Activated CD4-positive, CD25-positive, alpha-beta regulatory T cell treated with anti-CD3 and anti-CD28 coated beads, Interleukin-2, amount 50 U/mL, for 24 hours (primary cell): ENCODE data around the gene SNX19.
A peak's percentile ranks its signal among the peaks of the same experiment; 100 is the strongest.
"Not testable (repeated sequence)": the region's sequence is repeated elsewhere in the genome, so short reads cannot be mapped to it uniquely, and the experiment has no call there.

Source experiments
- ATAC-seq, 2 donors: fragments of 150-1000 bp; cut with Tn5 transposase; one replicate each; pipeline ENCODE4 v1.10.0; 2021; ENCODE audit warnings: mild to moderate bottlenecking in 1 of 2, moderate library complexity in 1 of 2

Gene SNX19, protein sequence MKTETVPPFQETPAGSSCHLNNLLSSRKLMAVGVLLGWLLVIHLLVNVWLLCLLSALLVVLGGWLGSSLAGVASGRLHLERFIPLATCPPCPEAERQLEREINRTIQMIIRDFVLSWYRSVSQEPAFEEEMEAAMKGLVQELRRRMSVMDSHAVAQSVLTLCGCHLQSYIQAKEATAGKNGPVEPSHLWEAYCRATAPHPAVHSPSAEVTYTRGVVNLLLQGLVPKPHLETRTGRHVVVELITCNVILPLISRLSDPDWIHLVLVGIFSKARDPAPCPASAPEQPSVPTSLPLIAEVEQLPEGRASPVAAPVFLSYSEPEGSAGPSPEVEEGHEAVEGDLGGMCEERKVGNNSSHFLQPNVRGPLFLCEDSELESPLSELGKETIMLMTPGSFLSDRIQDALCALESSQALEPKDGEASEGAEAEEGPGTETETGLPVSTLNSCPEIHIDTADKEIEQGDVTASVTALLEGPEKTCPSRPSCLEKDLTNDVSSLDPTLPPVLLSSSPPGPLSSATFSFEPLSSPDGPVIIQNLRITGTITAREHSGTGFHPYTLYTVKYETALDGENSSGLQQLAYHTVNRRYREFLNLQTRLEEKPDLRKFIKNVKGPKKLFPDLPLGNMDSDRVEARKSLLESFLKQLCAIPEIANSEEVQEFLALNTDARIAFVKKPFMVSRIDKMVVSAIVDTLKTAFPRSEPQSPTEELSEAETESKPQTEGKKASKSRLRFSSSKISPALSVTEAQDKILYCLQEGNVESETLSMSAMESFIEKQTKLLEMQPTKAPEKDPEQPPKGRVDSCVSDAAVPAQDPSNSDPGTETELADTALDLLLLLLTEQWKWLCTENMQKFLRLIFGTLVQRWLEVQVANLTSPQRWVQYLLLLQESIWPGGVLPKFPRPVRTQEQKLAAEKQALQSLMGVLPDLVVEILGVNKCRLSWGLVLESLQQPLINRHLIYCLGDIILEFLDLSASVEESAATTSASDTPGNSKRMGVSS

DNA sequence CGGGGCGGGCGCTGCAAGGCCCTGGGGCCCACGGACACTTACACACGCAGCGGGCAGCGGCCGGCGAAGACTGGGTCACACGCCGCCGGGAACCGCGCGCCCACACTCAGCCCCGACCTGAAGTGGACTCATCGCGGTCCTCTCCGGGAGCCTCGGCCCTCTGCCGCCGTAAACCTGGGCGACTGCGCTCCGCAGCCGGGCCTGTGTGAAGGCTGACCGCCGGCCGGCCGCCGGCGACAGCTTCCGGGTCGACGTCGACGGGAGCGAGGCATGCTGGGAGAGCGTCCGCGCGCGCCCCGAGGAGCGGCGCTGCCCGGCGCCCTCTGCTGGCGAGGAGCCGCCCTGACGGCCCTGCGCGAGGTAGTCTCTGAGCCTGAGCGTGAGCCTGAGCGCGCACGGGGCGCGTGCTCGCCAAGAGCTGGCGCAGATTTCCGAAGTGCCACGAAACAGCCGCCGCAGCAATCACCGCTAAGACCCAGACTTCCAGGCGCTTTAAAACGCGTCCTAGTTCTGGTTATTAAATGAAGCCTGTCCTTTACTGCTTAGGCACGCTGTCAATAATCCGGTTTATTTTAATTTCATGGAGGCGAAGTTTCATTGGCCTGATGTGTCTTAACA, at the start of gene SNX19:
Gene SNX19 (minus strand): TSS at position 242 of the 618 bp plus-strand sequence. CDS start 540 bp downstream, outside the sequence.
- peak; percentile 100 for ATAC-seq

DNA sequence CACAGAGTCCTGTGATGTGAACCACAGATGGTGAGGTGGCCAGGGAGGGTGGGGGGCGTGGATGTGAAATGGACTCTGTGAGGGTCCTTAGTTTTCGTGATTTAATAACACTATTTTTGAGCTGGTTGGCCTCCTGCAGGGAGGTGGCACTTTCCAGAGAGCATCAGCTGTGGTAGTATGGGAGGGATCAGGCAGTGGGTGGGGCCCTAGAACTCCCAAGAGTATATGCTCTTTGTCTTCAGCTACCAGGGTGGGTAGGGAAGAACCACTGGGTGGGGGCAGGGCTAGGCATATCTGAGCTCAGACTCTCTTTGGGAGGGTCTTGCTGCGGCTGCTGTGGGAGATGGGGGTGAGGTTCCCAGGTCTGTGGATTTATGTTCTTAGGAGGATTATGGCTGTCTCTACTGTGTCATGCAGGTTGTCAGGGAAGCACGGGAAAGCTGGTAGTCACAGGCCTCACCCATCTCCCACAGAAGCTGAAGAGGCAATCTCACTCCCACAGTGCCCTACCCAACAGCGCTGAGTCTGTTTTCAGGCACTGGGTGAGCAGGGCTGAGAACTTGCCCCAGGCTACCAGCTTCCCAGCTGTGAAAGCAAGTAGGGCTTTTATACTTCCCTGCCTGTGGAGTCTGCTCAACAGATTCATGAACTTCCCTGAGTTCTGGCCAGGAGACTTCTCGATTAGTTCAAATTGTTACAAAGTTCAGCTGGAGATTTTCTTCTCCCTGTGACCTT, 47.9 kb upstream of the SNX19 start:
- no peak for ATAC-seq

DNA sequence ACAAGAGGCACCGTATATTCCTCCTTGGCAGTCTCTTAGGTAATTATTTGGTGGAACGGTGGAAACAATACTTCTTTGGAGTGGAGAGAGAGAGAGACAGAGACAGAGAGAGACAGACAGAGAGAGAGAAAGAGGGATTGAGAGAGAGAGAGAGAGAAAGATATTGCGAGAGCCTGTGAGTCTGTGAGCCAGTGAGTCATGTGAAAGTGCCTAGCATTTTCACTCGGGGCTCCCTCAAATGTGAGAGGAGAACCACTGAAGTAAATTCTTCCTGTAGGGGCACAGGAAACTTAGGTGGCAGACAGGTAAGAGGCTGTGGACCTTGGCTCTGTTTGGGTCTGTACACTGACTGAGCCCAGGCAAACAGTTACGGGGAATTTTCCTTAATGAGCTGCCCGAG, 31.6 kb upstream of the SNX19 start:
- no peak for ATAC-seq

DNA sequence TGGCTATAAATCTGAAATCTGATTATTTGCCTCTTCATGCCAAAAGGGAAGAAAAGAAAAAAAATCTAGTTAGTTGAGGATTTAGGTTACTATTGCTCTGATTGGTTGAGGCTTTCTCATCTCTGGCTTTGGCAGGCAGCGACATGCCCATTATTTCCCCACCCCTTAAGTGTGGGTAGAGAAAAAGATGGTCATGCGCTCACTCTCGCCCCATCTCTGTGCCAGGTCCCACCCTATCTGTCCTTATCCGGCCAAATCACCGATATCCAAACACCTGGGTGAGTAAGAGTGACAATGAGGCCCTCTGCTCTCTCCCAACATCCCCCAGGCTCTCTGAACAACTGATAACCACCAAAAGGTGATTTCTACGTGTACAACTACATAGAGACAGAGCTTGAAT, 31.2 kb upstream of the SNX19 start:
- ATAC-seq: no peak

DNA sequence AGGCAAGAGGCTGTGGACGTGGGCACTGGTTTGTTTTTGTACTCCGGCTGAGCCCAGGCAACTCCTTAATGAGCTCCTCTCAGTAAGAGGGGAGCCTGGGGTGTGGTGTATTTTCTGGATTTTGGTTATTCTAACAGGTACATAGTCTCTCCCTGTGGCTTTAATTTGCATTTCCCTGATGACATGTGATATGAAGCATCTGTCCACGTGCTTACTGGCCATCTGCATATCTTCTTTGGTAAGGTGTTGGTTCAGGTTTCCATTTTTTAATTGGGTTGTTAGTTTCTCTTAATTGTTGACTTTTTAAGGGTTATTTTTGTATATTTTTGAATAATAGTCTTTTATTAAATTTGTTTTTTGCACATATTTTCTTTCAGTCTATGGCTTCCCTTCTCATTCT, 30.8 kb upstream of the SNX19 start:
- ATAC-seq: no peak

DNA sequence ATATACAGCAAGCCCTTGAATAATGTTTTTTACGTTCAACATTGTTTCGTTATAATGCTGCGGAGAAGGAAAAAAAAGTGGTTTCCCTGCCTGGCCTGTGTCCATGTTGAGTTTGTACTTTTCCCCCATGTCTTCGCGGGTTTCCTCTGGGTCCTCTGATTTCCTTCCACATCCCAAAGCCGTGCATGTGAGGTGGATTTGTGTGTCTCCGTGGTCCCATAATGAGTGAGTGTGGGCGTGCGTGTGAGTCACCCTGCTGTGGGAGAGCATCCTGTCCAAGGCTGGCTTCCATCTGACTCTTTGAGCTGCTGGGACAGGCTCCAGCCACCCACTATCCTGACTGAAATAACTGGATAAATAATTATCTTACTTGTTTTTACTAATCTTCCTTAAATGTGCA, 29.6 kb upstream of the SNX19 start:
- no peak for ATAC-seq

DNA sequence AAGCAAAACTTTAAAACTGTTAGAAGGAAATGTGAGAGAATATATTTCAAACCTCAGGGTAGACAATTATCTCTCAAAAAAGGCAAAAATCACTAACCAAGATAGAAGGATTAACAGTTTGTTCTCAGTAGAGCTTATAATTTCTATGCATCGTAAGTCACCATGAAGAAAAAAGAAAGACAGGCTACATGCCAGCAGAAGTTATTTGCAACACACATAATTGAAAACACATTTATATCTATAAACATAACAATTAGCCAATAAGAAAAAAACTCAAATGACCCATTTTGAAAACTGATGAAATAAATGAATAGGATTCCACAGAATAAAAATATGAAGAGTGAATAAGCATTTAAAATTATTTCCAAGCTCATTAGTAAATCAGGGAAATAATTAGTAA, 24.4 kb upstream of the SNX19 start:
- ATAC-seq: no peak

DNA sequence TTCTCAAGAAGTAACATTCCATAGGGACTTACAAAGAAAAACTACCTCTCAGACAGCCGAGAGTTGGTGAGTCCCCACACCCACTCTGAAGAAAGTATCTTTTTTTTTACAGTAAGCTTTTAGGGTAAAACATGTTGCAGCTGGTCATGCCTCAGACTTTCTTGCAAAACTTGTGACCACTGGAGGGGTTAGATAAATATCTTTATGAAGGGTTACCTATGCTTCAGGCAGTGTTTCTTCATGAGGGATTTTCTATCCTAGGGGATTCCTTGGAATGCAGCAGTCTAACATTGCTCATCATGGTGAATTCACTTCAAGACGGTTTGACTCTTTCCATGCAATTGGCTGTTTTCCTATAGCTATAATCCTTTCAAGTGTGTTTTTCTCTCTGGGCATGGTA, 20.8 kb upstream of the SNX19 start:
- ATAC-seq: no peak

DNA sequence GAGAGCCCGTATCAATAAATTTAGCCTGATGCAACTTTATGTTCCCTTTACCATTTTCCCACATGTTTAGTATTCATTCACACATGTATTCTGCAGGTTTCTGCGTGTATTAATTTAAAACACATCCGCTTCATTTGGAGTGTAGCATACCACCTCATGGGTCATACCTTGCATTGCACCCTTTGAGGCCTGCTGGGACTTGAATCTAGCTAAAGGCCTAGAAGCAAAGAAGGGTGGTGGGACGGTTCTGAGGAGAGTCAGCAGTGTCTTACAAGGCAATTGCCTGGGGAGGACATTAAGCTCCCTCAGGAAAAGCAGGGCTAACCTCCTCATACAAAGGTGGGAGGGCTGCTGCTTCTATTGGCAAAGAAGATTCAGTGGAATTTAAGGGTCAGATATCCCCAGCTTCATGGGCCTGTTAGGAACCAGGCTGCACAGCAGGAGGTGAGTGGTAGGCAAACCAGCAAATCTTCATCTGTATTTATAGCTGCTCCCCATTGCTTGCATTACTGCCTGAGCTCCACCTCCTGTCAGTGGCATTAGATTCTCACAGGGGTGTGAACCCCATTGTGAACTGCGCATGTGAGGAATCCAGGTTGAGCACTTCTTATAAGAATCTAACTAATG, 15.9 kb upstream of the SNX19 start:
- no peak for ATAC-seq

DNA sequence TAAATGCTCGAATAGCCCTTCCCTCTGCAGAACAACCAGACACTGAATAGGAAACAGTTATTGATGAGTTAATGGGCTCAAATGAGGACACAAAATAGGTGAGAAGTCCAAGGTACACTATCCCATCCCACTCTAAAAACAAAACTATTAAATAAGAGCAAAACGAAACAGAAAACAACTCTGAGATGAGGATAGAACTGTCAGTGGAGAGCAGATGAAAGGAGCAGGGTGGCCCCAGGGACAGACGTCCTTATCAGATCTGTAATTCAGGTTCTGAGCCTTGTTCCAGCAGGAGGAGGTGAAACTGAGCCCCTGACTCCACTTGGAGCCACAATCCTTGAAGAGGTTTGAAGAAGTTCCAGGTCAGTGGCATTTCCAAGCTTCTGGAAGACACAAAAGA, 8.5 kb upstream of the SNX19 start:
- peak in 1 of 2 donors; percentile 13 for ATAC-seq

DNA sequence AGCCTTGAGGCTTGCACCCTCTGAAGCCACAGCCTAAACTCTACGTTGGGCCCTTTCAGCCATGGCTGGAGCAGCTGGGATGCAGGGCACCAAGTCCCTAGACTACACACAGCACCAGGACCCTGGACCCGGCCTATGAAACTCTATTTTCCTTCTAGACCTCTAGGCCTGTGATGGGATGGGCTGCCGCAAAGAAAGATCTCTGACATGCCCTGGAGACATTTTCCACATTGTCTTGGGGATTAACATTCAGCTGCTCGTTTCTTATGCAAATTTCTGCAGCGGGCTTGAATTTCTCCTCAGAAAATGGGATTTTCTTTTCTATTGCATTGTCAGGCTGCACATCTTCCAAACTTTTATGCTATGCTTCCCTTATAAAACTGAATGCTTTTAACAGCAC, 4.3 kb upstream of the SNX19 start:
- ATAC-seq: not testable (repeated sequence)

DNA sequence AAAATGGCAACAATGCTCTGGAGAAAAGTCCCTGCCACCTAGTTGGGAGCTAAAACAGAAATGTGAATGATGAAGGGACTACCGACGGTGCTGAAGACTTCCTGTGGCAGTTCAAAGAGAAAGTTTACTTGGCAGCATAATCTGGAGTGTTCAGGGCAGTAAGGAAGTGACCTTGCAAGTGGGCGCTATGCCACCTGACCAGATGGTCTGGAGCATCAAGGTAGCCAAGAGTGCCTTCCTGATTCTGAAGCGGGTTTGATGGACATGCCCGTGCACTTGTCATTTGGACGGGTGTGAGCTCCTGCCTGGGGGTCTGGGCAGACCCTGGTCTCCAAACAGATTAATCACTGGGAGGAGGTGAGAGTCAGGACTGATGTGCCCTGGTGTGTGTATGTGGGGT, 1.8 kb upstream of the SNX19 start:
- ATAC-seq: no peak

DNA sequence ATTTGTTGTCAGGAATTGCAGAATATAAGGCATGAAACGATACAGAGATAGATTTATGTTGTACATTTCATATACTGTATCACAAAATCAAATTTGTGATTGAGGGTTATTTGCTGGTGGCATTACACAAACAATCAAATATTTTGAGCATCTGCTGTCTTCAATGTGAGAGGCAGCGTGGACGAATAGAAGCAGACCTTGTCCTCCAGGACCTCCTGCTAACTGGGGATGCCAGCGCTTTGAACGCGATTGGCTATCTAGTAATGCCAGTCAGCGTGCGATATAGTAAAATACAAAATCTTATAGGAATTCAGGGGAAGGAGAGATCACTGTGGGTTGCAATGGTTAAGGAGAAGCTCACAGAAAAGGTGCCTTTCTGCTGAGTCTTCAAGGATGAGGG, 631 bp upstream of the SNX19 start:
- ATAC-seq: no peak

DNA sequence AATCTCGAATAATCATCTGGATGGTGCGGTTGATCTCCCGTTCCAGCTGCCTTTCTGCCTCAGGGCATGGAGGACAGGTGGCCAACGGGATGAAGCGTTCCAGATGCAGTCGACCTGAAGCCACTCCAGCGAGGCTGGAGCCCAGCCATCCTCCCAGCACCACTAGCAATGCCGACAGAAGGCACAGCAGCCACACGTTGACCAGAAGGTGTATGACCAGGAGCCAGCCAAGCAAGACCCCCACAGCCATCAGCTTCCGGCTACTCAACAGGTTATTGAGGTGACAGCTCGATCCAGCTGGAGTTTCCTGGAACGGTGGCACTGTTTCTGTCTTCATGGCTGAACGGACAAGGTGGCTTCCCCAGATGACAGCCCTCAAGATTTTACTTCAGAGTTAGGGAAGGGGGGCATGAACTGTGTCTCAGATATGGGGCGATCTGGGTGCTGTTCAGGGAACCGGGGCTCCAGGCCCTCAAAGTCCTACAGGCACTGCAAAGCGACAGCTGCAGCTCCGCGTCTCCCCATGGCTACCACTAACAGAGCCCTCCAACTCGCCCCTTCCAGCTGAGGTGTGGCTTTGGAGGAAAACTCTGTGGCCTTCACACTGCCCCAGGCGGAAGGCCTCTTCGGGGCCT, 559 bp downstream of the SNX19 start:
- no peak for ATAC-seq

DNA sequence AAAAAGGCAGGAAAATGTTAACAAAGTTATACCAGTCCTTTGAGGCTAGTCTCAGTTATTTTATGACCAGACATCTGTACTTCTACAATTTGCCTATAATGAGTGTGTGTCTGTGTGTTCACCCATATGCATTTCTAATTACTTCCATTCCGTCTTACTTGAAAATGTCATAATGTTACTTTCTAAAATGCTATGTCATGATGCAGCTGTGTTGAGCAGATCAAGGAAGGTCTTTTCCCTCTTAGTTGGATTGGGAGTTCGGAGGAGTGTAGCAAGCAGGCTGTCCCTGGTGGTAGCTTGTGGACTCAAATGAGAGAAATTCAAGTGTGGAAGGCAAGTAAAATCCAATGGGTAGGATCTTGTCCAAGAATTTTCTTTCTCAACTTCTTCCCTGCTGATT, 3.0 kb downstream of the SNX19 start:
- no peak for ATAC-seq

DNA sequence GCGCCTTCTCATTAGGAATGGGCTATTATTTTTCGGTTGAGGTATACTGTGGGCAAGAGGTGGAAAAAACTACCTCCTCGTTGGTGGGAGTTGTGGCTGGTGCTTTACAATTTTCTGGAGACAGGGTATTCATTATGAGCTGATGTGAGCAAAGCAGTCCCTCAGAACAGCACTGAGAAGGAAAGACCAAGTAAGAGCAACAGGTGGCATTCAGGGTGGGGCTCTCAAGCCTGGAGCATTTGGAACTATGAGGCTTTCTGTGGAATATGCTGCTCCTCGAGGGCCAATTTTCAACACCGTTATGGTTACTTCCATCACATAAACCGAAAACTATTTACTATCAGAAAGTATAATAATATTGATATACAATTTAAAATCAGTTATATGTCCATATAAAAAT, 3.7 kb downstream of the SNX19 start:
- no peak for ATAC-seq

DNA sequence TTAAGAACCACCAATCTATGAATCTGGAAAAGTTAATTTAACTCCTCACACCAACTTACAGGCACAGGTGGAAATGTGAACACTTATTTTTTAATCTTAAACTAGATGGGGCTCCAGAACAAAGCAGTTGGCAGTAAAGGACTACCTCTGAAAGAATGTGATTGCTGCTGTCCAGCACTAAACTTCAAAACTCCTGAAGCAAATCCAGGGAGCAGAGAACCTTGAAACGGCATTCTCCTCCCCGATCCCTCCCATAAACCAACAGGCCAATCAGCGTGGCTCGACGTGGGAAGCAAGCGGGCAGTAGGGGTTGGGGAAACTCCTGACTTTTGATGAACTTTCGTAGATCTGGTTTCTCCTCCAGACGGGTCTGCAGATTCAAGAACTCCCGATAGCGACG, 5.0 kb downstream of the SNX19 start:
- no peak for ATAC-seq

DNA sequence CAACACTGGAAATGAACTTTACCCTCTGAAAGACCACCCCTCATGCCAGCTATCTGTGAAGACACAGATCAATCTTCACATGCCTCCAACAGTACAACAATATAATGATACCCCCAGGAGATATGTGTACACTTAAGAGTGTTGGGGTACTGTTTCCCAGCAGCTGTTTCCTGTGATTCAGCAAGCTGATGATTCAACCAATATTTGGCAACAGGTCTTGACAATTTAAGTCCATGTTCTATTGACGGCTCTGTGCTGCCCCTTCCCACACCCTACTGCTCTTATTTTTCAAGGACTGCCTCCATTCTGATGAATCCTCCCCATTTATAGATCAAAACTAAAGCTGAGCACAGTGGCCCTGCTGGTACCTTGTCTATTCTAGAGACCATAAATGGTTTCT, 6.6 kb downstream of the SNX19 start:
- no peak for ATAC-seq

DNA sequence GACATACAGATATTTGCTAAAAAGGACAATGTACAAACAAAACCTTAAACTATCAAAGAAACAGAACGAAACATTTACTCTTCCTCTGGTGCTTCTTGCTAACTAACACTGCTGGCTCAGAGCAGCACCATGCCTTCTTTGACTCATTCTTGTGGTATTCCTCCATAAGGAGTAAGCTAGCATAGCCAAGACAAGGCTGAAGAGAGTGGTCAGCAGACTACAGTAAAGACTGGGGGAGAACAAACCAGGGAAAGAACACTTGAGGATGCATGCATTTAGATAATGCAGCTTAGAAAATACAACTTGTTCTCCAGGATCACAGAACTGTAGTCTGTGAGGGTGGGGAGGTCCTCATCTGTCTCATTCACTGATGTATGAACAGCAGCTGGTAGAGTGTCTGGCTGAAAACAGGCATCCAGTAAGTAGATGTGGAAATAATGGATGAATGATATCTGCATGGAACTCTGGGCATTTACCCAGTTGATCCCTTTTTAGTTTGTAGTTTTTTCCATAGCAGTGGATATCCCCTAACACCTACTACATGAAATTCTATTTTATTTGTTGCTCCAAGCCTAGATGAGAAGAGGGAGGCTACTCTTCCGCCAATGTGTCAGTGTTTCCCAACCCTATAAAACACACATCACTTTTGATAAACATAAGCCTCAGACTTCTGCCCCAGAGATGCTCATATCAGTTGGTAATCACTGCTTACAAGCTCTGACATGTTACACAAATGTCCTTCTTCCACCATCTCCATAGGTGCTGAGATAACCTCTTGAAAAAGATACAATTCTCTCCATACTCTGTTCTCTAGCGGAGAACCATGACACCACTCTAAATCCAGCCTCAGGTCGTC, 7.3 kb downstream of the SNX19 start:
- no peak for ATAC-seq

DNA sequence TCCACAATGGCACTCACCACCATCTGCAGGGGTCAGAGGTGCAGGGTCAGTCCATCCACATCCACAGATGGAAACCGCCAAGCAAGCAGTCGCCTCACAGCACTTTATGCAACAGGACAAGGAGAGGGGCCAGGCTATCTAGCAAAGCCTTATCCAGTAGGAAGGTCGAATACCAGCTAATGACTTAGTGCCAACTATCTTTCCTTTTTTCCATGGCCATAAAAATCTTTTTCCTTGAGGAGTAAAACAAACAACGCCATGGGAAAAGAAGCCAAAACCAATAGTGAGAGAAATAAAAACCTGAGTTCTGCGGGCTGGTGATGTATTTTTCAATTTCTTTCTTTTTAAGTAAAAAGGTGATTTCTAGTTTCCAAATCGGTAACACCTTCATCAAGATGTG, 8.2 kb downstream of the SNX19 start:
- no peak for ATAC-seq

DNA sequence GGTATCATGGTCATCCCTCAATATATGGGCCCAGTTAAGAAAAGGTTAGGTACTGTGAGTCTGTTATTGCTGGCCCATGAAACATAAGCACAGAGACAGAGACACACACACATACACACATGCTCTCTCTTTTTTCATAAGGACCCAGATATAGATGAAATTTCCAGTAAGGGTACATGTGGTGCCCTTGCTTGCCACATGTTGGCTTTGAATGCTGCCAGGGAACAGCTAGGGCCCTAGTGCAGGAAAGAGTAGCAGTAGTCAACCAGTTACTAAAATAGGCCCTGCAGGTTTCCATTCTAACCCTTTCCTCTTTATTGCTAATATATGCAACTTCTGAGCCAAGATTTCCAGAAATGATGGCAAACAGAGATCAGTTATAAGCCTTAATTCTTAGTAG, 9.1 kb downstream of the SNX19 start:
- ATAC-seq: no peak
